DOHH2 (cell line): ENCODE data around the gene PARP3.

Source experiments
- EZH2phosphoT487 ChIP-seq: fragments of 200-600 bp; sonication (generic); IDR thresholded peaks from 2 replicates; pipeline ENCODE4 v1.6.1; 2017; ENCODE audit warnings: borderline replicate concordance, mild to moderate bottlenecking, antibody characterized with exemption, low read length, moderate library complexity, mixed read lengths
- TF ChIP-seq, protein P1 (sequence below): fragments of 200-600 bp; sonication (generic); IDR thresholded peaks from one replicate; pipeline ENCODE4 v1.5.1; 2014; ENCODE audit warnings: antibody characterized with exemption, mild to moderate bottlenecking, low read depth, low read length; ENCODE audit not compliant: poor library complexity, severe bottlenecking

DNA sequence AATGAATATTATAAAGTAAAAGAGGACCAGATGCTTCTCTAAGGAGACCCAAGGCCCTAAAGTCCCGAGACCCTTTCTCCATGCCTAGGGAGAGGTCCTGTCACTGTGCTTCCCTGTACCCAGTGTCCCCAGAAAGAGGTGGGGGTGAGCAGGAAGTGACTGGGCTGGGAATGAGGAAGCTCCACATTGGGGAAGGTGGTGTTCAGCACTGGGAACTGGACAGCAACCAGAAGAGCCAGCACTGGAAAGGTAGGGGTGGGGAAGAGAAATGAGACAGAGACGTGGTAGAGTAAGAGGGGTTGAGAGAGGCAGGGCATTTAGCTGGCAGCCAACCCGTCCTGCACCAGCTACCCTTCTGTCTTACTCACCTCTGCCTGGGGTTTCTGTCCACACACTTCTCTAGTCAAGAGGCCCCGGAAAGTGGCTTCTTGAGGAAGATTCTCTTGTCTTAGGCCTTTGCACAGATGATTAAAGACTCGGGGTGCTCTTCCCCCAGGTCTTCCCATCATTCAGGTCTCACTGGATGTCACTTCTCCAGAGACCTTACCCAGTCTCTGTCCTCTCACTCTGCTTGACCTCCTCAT, 12.7 kb upstream of the PARP3 start:
- TF ChIP-seq, protein P1, sequence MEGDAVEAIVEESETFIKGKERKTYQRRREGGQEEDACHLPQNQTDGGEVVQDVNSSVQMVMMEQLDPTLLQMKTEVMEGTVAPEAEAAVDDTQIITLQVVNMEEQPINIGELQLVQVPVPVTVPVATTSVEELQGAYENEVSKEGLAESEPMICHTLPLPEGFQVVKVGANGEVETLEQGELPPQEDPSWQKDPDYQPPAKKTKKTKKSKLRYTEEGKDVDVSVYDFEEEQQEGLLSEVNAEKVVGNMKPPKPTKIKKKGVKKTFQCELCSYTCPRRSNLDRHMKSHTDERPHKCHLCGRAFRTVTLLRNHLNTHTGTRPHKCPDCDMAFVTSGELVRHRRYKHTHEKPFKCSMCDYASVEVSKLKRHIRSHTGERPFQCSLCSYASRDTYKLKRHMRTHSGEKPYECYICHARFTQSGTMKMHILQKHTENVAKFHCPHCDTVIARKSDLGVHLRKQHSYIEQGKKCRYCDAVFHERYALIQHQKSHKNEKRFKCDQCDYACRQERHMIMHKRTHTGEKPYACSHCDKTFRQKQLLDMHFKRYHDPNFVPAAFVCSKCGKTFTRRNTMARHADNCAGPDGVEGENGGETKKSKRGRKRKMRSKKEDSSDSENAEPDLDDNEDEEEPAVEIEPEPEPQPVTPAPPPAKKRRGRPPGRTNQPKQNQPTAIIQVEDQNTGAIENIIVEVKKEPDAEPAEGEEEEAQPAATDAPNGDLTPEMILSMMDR = no peak
- no peak for TF ChIP-seq EZH2phosphoT487
